ENCODE results near the gene PSMD13.

Gene PSMD13

GRCh38 chr11:290621-291231 lies 54.0 kb downstream of the PSMD13 start:
- no peak for DNase-seq

GRCh38 chr11:291281-292210 lies 54.8 kb downstream of the PSMD13 start:
- no peak for DNase-seq

DNA sequence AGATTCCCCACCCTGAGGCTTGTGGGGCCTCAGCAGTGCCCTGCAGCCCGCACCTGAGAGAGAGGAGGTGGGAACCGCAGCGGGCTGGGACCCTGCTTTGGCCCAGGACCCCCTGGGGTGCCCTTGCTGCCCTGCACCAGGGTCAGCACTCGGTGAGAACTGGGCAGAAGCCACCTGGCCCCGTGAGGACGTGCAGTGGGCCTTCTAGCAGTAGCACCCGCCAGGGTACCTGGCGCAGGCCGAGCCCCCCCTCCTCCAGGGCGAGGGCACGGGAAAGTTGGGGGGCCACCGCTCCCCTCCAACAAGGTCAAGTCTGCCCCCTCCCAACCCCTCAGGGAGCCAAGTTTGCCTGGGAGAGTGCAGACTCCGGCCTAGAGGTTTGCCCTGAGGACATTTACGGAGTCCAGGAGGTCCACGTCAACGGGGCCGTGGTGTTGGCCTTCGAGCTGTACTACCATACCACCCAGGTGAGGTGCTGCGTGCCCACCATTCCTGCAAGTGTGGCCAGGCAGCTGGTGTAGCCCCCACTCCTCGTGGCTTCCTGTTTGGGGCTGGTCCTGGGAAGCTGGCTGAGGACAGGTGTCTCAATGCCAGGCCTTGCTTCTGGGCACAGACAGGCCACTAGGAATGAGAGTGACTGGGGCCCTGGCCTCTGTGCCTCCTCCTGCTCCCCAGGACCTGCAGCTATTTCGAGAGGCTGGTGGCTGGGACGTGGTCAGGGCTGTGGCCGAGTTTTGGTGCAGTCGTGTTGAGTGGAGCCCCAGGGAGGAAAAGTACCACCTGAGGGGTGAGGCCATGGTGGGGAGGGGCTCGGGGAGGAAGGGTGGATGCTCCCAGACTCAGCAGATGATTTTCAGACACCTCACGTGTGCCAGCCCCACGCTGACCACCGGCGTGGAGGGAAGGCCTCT lies 55.7 kb downstream of the PSMD13 start:
- DNase-seq, result no peak

GRCh38 chr11:293271-293851 lies 56.6 kb downstream of the PSMD13 start:
- DNase-seq, result no peak

GRCh38 chr11:293852-294661 lies 57.3 kb downstream of the PSMD13 start:
- no peak for DNase-seq

DNA sequence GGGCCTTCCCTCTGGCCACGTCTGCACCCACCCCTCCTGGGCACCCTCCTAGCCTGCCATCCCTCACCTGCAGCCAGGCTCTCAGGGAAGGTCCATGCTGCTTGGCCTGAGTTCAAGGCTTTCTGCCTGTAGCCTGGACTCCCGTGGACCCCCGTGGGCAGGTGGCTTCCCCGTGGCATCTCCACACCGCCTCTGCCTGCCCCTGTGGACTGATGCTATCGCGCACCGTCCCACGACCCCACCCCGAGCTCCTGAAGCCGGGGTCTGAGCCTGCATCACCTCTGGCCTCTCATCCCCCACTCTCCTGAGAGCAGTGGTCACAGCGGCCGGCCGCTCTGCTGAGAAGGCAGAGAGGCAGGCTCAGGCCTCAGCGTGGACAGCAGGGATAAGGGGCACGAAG lies 58.0 kb downstream of the PSMD13 start:
- DNase-seq, result no peak

DNA sequence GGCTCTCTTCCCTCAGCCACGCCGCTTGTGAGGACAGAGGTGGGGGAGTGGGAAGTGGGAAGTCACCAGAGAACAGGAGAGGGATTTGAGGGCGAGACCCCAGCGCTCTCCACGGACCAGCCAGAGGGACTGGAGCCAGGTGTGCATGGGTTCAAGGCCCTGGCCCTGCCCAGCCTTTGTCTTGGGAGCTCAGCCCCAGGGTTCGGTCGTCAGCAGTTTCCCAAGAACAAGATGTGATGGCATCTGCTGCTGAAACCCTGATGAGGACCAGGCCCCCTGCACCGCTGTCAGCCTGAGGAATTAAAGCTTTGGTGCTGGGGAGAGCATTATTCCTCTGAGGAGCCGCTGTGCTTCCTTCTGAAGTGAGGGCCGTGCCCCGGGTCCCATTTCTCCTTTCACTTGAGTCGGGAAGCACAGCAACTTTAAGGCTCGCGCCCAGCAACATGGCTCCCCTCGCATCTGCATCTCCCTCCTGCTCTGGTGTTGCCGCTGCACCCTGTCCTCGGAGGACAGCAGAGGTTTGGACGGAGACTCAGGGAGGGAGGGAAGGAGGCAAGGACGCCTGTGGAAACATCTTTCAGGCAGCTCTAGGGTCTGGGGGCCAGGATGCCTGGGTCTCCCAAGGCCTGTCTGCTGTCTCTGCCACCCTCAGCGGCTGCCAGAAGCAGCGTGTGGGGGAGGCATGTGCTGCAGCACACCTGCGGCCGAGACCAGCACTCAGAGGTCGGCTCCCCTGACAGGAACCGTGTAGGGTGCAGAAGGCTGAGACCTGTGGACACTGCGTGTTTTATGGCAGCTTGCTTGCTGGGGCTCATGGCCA lies 58.8 kb downstream of the PSMD13 start:
- DNase-seq, result no peak

GRCh38 chr11:296171-297050 lies 59.6 kb downstream of the PSMD13 start:
- no peak for DNase-seq

- no peak for DNase-seq
These were observed 60.3 kb downstream of the PSMD13 start for GRCh38 chr11:297051-297585.

GRCh38 chr11:297586-298405 lies 61.0 kb downstream of the PSMD13 start:
- DNase-seq, result no peak

- DNase-seq, result no peak
These were observed 61.8 kb downstream of the PSMD13 start for GRCh38 chr11:298406-299065.

DNA sequence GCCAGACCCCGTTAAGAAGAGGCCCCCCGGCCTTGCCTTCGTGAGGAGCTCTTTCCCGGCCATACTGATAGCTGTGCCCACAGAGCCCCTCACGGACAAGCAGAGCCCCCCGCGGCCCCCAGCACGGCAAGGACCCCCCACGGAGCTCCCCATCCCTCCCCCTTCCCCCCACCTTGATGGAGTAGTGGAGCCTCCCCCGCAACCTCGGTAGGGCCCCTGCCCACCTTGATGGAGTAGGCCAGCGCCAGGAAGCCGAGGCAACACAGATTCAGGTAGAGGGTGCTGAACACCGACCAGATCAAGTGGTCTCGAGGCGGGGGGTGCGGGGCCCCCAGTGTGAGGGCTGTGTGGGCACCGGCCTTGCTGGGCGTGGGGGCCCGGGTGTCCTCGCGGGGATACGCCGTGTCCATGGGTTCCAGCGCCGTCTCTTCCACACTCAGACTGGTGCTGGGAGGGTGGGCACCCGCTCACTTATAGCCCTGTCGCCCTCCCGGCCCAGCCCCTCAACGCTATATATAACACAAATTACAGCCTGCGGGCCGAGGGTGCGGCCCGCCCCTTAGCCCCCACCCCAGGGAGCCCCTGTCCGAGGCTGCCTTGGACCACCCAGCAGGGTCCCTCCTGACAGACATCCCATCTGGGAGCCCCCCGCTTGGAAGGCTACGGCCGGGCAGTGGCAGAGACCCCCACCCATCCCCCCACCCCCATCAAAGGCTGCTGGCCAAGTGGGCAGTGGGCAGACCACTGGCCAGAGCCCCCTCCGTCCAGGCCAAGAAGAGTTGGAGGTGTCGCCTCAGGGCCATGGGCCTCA lies 62.5 kb downstream of the PSMD13 start, which contains the start of gene IFITM5:
TSS of gene IFITM5 (minus strand) at position 446 of the 811 bp plus-strand sequence. CDS start at position 410, 36 bp downstream.
- no peak for DNase-seq

DNA sequence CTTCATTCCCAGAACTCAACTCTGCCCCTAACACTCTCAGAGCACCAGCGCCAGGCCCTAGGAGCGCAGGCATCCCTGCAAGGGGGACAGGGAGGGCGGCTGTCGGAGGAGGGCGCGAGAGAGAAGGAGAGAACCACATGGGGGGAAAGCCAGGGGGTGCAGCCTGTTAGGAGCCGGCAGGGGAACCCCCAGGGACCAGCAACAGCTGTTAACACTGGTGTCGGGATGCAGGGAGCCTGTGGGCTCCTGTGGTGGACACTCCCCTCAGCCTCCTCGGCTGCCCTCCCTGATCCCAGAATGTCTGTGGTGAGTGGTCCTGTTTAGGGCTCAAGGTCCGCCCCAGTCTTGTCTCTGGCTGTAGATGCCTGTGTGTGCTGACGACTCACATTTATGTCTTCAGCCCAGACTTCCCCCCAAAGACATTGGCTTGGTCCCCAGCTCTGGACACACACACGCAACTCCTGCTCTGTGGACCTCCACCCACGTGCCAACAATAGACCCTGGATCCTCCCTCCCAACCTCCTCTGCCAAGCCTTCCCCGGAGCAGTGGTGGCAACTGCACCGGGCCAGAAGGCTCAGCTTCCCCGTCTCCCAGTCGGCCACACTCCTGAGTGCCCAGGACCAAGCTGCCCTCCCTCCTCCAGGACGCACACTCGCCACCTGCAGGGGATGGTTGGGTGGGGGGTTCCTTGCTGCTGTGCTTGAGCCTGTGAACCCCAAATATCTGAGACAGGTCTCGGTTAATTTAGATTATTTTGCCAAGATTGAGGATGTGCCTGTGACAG lies 63.4 kb downstream of the PSMD13 start:
- peak; percentile 33 for DNase-seq

All from NCI-H1436 (cell line).